ENCODE measurements around the gene SIL1. TPM values are rescaled to one million over a fixed set of nuclear protein-coding genes. Genes with fewer than 3 reads are reported as not detected.
"Not testable (repeated sequence)": the region's sequence is repeated elsewhere in the genome, so short reads cannot be mapped to it uniquely, and the experiment has no call there.

SIL1 gene
- total RNA-seq, 1 donor from 2014 or later = 39.3 TPM

DNA sequence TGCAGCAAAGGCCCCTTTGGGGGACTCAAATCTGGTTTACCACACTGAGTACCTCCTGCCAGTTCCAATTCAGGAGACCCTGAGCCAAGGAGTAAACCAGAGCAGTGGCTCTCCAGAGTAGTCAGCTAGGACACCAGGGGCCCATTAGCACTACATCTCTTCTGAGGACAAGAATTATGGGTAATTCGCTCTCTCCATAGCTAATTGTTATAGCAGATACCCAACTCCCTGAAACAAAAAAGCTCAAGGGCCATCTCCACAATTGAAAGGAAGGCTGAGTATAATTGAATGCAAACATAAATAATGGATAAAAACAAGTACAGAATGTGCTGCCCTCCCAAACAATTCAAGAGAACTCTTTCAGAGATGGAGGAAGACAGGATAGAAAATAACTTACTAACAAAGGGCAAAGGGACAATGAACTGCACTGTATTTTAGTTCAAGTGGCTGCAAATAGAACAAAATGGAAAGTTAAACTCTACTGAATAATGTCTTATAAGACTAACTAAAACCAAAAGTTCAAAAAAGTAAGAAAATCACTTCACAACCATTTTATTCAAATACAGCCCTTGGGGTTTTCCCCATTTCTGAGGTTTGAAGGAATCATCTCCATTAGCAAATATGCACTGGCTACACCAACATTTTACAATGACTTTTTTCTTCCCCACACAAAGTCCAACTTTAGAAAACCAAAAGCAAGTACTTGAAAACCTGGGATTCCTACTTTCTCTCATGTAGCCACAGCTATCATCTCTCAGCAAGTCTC, 118.8 kb downstream of the SIL1 start:
- TF ChIP-seq, protein P1, sequence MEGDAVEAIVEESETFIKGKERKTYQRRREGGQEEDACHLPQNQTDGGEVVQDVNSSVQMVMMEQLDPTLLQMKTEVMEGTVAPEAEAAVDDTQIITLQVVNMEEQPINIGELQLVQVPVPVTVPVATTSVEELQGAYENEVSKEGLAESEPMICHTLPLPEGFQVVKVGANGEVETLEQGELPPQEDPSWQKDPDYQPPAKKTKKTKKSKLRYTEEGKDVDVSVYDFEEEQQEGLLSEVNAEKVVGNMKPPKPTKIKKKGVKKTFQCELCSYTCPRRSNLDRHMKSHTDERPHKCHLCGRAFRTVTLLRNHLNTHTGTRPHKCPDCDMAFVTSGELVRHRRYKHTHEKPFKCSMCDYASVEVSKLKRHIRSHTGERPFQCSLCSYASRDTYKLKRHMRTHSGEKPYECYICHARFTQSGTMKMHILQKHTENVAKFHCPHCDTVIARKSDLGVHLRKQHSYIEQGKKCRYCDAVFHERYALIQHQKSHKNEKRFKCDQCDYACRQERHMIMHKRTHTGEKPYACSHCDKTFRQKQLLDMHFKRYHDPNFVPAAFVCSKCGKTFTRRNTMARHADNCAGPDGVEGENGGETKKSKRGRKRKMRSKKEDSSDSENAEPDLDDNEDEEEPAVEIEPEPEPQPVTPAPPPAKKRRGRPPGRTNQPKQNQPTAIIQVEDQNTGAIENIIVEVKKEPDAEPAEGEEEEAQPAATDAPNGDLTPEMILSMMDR (IDR thresholded peaks at IDR 0.05; ENCODE audit: borderline replicate concordance) = no peak
- no peak for DNase-seq
- H3K36me3 ChIP-seq = no peaks in the 10 kb centered on the region
- H3K27me3 ChIP-seq (ENCODE audit: low read depth) = no peaks in the 10 kb centered on the region
- no peaks in the 10 kb centered on the region for H3K9me3 ChIP-seq (replicated peaks)
- intact Hi-C loops (cut with micrococcal nuclease) = loop anchor here (10.0 kb wide), 1 partner anchor 195 kb away; no protein-coding TSS in a partner anchor
- H3K4me1 ChIP-seq = peaks cover 38% of the 10 kb centered on the region
- no peak overlapping the region for H3K4me3 ChIP-seq
- H3K27ac ChIP-seq (replicated peaks) = no peak overlapping the region

GRCh38 chr5:139078345-139078744, 119.8 kb downstream of the SIL1 start:
- no peak overlapping the region for H3K4me3 ChIP-seq
- H3K4me1 ChIP-seq = peaks cover 38% of the 10 kb centered on the region
- no peak for DNase-seq
- H3K27ac ChIP-seq (replicated peaks) = no peak overlapping the region
- H3K36me3 ChIP-seq = no peaks in the 10 kb centered on the region
- intact Hi-C loops (cut with micrococcal nuclease) = loop anchor here (10.0 kb wide), 1 partner anchor 194 kb away; no protein-coding TSS in a partner anchor
- H3K27me3 ChIP-seq (ENCODE audit: low read depth) = no peaks in the 10 kb centered on the region
- H3K9me3 ChIP-seq (replicated peaks) = no peaks in the 10 kb centered on the region
- TF ChIP-seq, protein P1 (IDR thresholded peaks at IDR 0.05; ENCODE audit: borderline replicate concordance) = no peak

DNA sequence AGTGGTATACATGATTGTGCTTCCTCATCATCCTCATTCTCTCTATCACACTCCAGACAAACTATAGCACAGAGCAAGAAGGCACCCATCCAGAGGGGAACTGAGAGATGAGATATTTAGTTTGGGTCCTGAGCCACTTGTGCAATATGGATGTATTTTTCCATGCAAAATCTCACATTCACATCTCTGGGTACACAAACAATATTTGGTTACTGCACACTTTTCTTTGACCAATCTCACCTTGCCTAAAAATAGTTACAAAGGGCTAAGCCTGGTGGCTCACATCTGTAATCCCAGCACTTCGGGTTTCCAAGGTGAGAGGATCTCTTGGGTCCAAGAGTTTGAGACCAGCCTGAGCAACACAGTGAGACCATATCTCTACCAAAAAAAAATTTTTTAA, 120.3 kb downstream of the SIL1 start:
- TF ChIP-seq, protein P1 (IDR thresholded peaks at IDR 0.05; ENCODE audit: borderline replicate concordance) = no peak
- no peaks in the 10 kb centered on the region for H3K9me3 ChIP-seq (replicated peaks)
- intact Hi-C loops (cut with micrococcal nuclease) = loop anchor here (10.0 kb wide), 1 partner anchor 193 kb away; no protein-coding TSS in a partner anchor
- H3K36me3 ChIP-seq = no peaks in the 10 kb centered on the region
- no peak overlapping the region for H3K4me3 ChIP-seq
- DNase-seq = no peak
- H3K27me3 ChIP-seq (ENCODE audit: low read depth) = no peaks in the 10 kb centered on the region
- no peak overlapping the region for H3K27ac ChIP-seq (replicated peaks)
- peaks cover 38% of the 10 kb centered on the region for H3K4me1 ChIP-seq

DNA sequence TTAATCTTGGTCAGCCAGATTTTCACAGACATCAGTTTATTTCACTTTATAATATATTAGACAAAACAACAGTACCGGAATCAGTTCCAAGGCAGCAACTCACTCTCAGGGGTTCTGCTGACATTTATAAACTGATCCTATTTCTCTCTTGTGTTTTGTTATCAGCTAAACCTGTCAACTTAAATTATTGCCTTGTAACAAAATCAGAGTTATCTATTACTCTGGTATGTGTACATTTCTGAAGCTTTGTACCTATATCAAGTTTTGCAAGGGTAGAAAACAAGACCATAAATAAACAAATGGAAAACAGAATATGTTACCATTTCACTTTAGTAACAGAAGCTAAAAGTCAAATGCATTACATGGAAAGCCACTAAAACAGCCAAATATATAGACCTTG, 122.1 kb downstream of the SIL1 start:
- Histone ChIP-seq H3K9me3 (replicated peaks) (no peaks in the 10 kb centered on the region), H3K4me1 (peaks cover 38% of the 10 kb centered on the region), H3K4me3 (no peak overlapping the region), H3K27ac (replicated peaks) (no peak overlapping the region), H3K36me3 (no peaks in the 10 kb centered on the region), H3K27me3 (ENCODE audit: low read depth) (no peaks in the 10 kb centered on the region)
- no peak for DNase-seq
- TF ChIP-seq, protein P1 (IDR thresholded peaks at IDR 0.05; ENCODE audit: borderline replicate concordance) = no peak
- intact Hi-C loops (cut with micrococcal nuclease) = loop anchor here (10.0 kb wide), 1 partner anchor 191 kb away; no protein-coding TSS in a partner anchor

- H3K27me3 ChIP-seq (ENCODE audit: low read depth) = no peaks in the 10 kb centered on the region
- no peaks in the 10 kb centered on the region for H3K36me3 ChIP-seq
- H3K4me3 ChIP-seq = no peak overlapping the region
- intact Hi-C loops (cut with micrococcal nuclease) = loop anchor here (10.0 kb wide), 1 partner anchor 191 kb away; no protein-coding TSS in a partner anchor
- TF ChIP-seq, protein P1 (IDR thresholded peaks at IDR 0.05; ENCODE audit: borderline replicate concordance) = no peak
- no peak for DNase-seq
- no peak overlapping the region for H3K27ac ChIP-seq (replicated peaks)
- H3K9me3 ChIP-seq (replicated peaks) = no peaks in the 10 kb centered on the region
- H3K4me1 ChIP-seq = peaks cover 38% of the 10 kb centered on the region
Measured at GRCh38 chr5:139075066-139076050, 122.8 kb downstream of the SIL1 start.

DNA sequence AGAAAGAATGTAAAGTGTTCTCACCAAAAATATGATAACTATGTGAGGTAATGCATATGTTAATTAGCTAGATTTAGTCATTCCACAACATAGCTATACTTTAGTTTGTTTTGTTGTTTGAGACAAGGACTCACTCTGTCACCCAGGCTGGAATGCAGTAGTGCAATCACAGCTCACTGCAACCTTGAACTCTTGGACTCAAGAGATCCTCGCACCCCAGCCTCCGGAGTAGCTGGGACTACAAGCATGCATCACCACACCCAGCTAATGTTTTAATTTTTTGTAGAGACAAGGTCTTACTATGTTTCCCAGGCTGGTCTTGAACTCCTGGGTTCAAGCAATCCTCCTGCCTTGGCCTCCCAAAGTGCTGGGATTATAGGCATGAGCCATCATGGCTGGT, 124.2 kb downstream of the SIL1 start:
- not testable (repeated sequence) for H3K27ac ChIP-seq (replicated peaks); DNase-seq; H3K4me3 ChIP-seq; H3K27me3 ChIP-seq (ENCODE audit: low read depth); H3K9me3 ChIP-seq (replicated peaks); H3K36me3 ChIP-seq
- intact Hi-C loops (cut with micrococcal nuclease) = loop anchor here (10.0 kb wide), 1 partner anchor 189 kb away; no protein-coding TSS in a partner anchor
- H3K4me1 ChIP-seq = peaks cover 28% of the 10 kb centered on the region
